Stomach (tissue), 9 donors: ENCODE data around the gene NPTX2. TPM values are rescaled to one million over a fixed set of nuclear protein-coding genes. Genes with fewer than 3 reads are reported as not detected.

Source experiments
- DNase-seq, 2 donors: peaks; one replicate each; pipeline versions ENCODE4 v3.0.0 to v3.0.0-alpha.2; 2013 to 2019
- H3K27ac ChIP-seq, 5 donors: fragments of 200-600 bp in 4 of 5; sonication (generic) in 4 of 5; one replicate each; pipeline ENCODE4 v1.5.1; 2013 to 2019; ENCODE audit warnings: mild to moderate bottlenecking in 1 of 5, moderate library complexity in 1 of 5
- H3K27me3 ChIP-seq, 3 donors: fragments of 200-600 bp; sonication (generic); one replicate each; pipeline ENCODE4 v1.5.1; 2017 to 2019; ENCODE audit warnings: mixed run types in 1 of 3
- H3K36me3 ChIP-seq, 4 donors: fragments of 200-600 bp; sonication (generic); 1 replicate in 3 of 4; 2 replicates in 1 of 4; pipeline ENCODE4 v1.5.1; 2016 to 2019
- H3K4me1 ChIP-seq, 4 donors: fragments of 200-600 bp; sonication (generic); one replicate each; pipeline ENCODE4 v1.5.1; 2016 to 2019
- H3K4me3 ChIP-seq, 4 donors: fragments of 200-600 bp; sonication (generic) in 3 of 4; one replicate each; pipeline ENCODE4 v1.5.1; 2016 to 2019; ENCODE audit warnings: mild to moderate bottlenecking in 1 of 4
- H3K9me3 ChIP-seq, 4 donors: fragments of 200-600 bp; sonication (generic); one replicate each; pipeline ENCODE4 v1.5.1; 2016 to 2019
- CTCF ChIP-seq, 7 experiments: fragments of 450-650 bp in 4 of 7; fragments of 200-600 bp in 3 of 7; sonication (generic) in 3 of 7; IDR thresholded peaks; one replicate each; pipeline ENCODE4 v1.5.1; 2016 to 2019; ENCODE audit warnings: antibody characterized with exemption in 7 of 7, control low read depth in 2 of 7, mild to moderate bottlenecking in 1 of 7
- EP300 ChIP-seq: sonication (generic); formaldehyde crosslinking; IDR thresholded peaks from one replicate; pipeline ENCODE4 v1.6.1; 2017; ENCODE audit warnings: antibody characterized with exemption
- POLR2A ChIP-seq, 4 donors: fragments of 450-650 bp; IDR thresholded peaks; one replicate each; pipeline ENCODE4 v1.6.1; 2016; ENCODE audit warnings: antibody characterized with exemption in 4 of 4, control low read depth in 2 of 4, mild to moderate bottlenecking in 1 of 4, moderate library complexity in 1 of 4
- POLR2AphosphoS5 ChIP-seq, 3 donors: sonication (generic); formaldehyde crosslinking; IDR thresholded peaks; one replicate each; pipeline ENCODE4 v1.6.1; 2016; ENCODE audit warnings: antibody characterized with exemption in 3 of 3
- WGBS, 5 donors: extraction: QIAGEN DNeasy Blood & Tissue Kit in 3 of 5; methylation state at CpG; one replicate each; pipeline versions ENCODE4 v1.1.5 to v1.1.7; 2013 to 2018; 5-methylcytosine and 5-hydroxymethylcytosine counted together
- intact Hi-C: fragments of 100-400 bp; cut with DNase I; formaldehyde crosslinking; loops from one replicate; pipeline ENCODE4 v1.15.1; 2023; ENCODE audit warnings: low total_unique reads
- polyA plus RNA-seq, 3 donors: library from polyadenylated mRNA; stranded (reverse); fragments of 200-250 nt; gene quantifications; one replicate each; pipeline ENCODE4 v1.2.3, GENCODE V29; 2013
- total RNA-seq, 5 donors: library from RNA; depleted of rRNA; stranded (reverse); fragments of >200 nt; gene quantifications; one replicate each; pipeline versions ENCODE4 v1.1.0 to v1.2.3, GENCODE V29; 2014 to 2016
- donor health status: healthy with polysubstance abuse.
- donor health status: Bipolar disorder and iron deficiency.
- donor health status: healthy.

The NPTX2 gene
- total and polyA plus RNA-seq, 8 donors = 0.62 to 12.1 (median 4.4) TPM

GRCh38 chr7:98655611-98656010 is 38.5 kb downstream of the NPTX2 start:
- Histone ChIP-seq H3K27ac (no peak overlapping the region), H3K4me3 (no peak overlapping the region), H3K27me3 (no peaks in the 10 kb centered on the region), H3K9me3 (peaks cover 0 to 6% (median 0%) of the 10 kb centered on the region in 4 donors), H3K4me1 (no peaks in the 10 kb centered on the region), H3K36me3 (no peaks in the 10 kb centered on the region)
- WGBS, 5 donors = 84 to 89% (median 87%) methylated on average over 5 of the region's 5 CpGs
- intact Hi-C loops = no loop called here
- TF ChIP-seq POLR2A (IDR thresholded peaks at IDR 0.05) (no peak), POLR2AphosphoS5 (IDR thresholded peaks at IDR 0.05) (no peak), CTCF (IDR thresholded peaks at IDR 0.05) (no peak), EP300 (no peak)
- DNase-seq = no peak

- TF ChIP-seq CTCF (IDR thresholded peaks at IDR 0.05) (no peak), EP300 (no peak), POLR2A (IDR thresholded peaks at IDR 0.05) (no peak), POLR2AphosphoS5 (IDR thresholded peaks at IDR 0.05) (no peak)
- no peaks in the 10 kb centered on the region for H3K27me3 ChIP-seq
- H3K4me1 ChIP-seq = no peaks in the 10 kb centered on the region
- H3K27ac ChIP-seq = no peak overlapping the region
- 82 to 95% (median 94%) methylated on average over 7 of the region's 7 CpGs for WGBS, 5 donors
- peaks cover 0 to 12% (median 8%) of the 10 kb centered on the region in 4 donors for H3K9me3 ChIP-seq
- no peak for DNase-seq
- H3K4me3 ChIP-seq = no peak overlapping the region
- no peaks in the 10 kb centered on the region for H3K36me3 ChIP-seq
- intact Hi-C loops = no loop called here
Measured at GRCh38 chr7:98656899-98657298, 39.8 kb downstream of the NPTX2 start.

- no peaks in the 10 kb centered on the region for H3K27me3 ChIP-seq
- H3K4me1 ChIP-seq = no peaks in the 10 kb centered on the region
- H3K27ac ChIP-seq = no peak overlapping the region
- TF ChIP-seq EP300 = no peak
- no peak for TF ChIP-seq POLR2AphosphoS5 (IDR thresholded peaks at IDR 0.05)
- no peak for TF ChIP-seq POLR2A (IDR thresholded peaks at IDR 0.05)
- no peak for TF ChIP-seq CTCF (IDR thresholded peaks at IDR 0.05)
- H3K9me3 ChIP-seq = peaks cover 0 to 20% (median 12%) of the 10 kb centered on the region in 4 donors
- WGBS, 5 donors = 72 to 84% (median 78%) methylated on average over 13 to 17 of the region's 17 CpGs
- no peak overlapping the region for H3K4me3 ChIP-seq
- H3K36me3 ChIP-seq = no peaks in the 10 kb centered on the region
- no peak for DNase-seq
- intact Hi-C loops = no loop called here
Measured at GRCh38 chr7:98657736-98658135, 40.7 kb downstream of the NPTX2 start.

GRCh38 chr7:98659756-98660155 is 42.7 kb downstream of the NPTX2 start:
- TF ChIP-seq POLR2AphosphoS5 (IDR thresholded peaks at IDR 0.05) (no peak), CTCF (IDR thresholded peaks at IDR 0.05) (no peak), EP300 (no peak), POLR2A (IDR thresholded peaks at IDR 0.05) (no peak)
- intact Hi-C loops = no loop called here
- WGBS, 5 donors = 38 to 52% (median 45%) methylated on average over 3 of the region's 3 CpGs

More at GRCh38 chr7:98659756-98660155, 42.7 kb downstream of the NPTX2 start:
- Histone ChIP-seq H3K36me3 (no peaks in the 10 kb centered on the region), H3K9me3 (peaks cover 0 to 28% (median 24%) of the 10 kb centered on the region in 4 donors), H3K27me3 (no peaks in the 10 kb centered on the region), H3K4me3 (no peak overlapping the region), H3K27ac (no peak overlapping the region), H3K4me1 (no peaks in the 10 kb centered on the region)
- DNase-seq = no peak
